SK-N-SH treated with all-trans-retinoic acid at 6 μM for 48 hours (cell line): ENCODE results near the gene TWIST1.

Source experiments
- ARNTL ChIP-seq: fragments of 450-650 bp; formaldehyde crosslinking; IDR thresholded peaks from 2 replicates; pipeline ENCODE4 v1.5.0; 2020; ENCODE audit warnings: low read depth, mild to moderate bottlenecking, moderate library complexity, borderline replicate concordance
- CSDC2 ChIP-seq: fragments of 250-450 bp; sonication (Bioruptor Pico); IDR thresholded peaks from 2 replicates; pipeline ENCODE4 v1.5.0; 2020; ENCODE audit warnings: mild to moderate bottlenecking, moderate library complexity
- SNAI2 ChIP-seq: fragments of 250-450 bp; sonication (Bioruptor Pico); IDR thresholded peaks from 2 replicates; pipeline ENCODE4 v1.5.0; 2020; ENCODE audit warnings: mild to moderate bottlenecking, moderate library complexity
- TCF4 ChIP-seq: fragments of 250-450 bp; sonication (Bioruptor Pico); IDR thresholded peaks from 2 replicates; pipeline ENCODE4 v1.8.0; 2021; ENCODE audit warnings: mild to moderate bottlenecking, moderate library complexity, borderline replicate concordance
- ZNF70 ChIP-seq: fragments of 450-650 bp; formaldehyde crosslinking; IDR thresholded peaks from 2 replicates; pipeline ENCODE4 v1.5.0; 2020; ENCODE audit warnings: mild to moderate bottlenecking, moderate library complexity
- TF ChIP-seq, protein P1 (sequence below): fragments of 250-450 bp; sonication (Bioruptor Pico); IDR thresholded peaks from 2 replicates; pipeline ENCODE4 v1.8.0; 2020; ENCODE audit warnings: mild to moderate bottlenecking, moderate library complexity, borderline replicate concordance
- TF ChIP-seq, protein P2 (sequence below): fragments of 250-450 bp; sonication (Bioruptor Pico); IDR thresholded peaks from 2 replicates; pipeline ENCODE4 v1.5.1; 2020; ENCODE audit warnings: low read depth, mild to moderate bottlenecking, moderate library complexity

DNA sequence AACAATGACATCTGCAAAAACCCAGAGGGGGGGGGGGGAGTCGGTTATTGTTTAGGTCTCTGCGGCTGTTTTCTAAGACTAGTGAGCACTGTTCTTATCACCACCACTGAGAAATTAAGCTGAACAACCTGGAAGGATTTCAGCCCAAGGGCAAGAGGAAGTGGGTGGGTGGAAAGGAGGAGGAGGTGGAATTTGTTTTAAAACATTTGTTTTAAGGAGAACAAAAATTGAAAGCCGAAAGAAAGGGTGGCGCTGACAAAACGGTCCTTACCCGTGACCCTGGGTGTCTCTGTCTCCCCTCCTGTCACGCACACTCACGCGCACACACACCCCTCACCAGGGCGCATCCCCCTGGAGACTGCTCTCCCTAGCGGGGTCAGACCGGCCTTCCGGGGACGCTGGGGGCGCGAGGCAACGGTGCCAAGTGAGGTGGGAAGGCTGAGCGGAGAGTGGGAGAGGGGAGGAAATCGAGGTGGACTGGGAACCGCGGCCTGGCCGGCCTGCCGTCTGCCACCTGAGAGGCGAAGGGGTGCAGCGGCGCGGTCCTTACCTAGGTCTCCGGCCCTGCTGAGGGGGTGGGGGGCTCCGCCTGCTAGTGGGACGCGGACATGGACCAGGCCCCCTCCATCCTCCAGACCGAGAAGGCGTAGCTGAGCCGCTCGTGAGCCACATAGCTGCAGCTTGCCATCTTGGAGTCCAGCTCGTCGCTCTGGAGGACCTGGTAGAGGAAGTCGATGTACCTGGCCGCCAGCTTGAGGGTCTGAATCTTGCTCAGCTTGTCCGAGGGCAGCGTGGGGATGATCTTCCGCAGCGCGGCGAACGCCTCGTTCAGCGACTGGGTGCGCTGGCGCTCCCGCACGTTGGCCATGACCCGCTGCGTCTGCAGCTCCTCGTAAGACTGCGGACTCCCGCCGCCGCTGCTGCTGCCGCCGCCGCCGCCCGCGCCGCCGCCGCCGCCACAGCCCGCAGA is 1.0 kb downstream of the TWIST1 start:
- TF ChIP-seq TCF4 (CRISPR knock-in tag) (no peak), ZNF70 (CRISPR knock-in tag) (no peak), SNAI2 (CRISPR knock-in tag) (no peak), CSDC2 (CRISPR knock-in tag) (no peak), ARNTL (CRISPR knock-in tag) (no peak)
- TF ChIP-seq, protein P1, sequence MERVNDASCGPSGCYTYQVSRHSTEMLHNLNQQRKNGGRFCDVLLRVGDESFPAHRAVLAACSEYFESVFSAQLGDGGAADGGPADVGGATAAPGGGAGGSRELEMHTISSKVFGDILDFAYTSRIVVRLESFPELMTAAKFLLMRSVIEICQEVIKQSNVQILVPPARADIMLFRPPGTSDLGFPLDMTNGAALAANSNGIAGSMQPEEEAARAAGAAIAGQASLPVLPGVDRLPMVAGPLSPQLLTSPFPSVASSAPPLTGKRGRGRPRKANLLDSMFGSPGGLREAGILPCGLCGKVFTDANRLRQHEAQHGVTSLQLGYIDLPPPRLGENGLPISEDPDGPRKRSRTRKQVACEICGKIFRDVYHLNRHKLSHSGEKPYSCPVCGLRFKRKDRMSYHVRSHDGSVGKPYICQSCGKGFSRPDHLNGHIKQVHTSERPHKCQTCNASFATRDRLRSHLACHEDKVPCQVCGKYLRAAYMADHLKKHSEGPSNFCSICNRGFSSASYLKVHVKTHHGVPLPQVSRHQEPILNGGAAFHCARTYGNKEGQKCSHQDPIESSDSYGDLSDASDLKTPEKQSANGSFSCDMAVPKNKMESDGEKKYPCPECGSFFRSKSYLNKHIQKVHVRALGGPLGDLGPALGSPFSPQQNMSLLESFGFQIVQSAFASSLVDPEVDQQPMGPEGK (CRISPR knock-in tag), result no peak
- TF ChIP-seq, protein P2, sequence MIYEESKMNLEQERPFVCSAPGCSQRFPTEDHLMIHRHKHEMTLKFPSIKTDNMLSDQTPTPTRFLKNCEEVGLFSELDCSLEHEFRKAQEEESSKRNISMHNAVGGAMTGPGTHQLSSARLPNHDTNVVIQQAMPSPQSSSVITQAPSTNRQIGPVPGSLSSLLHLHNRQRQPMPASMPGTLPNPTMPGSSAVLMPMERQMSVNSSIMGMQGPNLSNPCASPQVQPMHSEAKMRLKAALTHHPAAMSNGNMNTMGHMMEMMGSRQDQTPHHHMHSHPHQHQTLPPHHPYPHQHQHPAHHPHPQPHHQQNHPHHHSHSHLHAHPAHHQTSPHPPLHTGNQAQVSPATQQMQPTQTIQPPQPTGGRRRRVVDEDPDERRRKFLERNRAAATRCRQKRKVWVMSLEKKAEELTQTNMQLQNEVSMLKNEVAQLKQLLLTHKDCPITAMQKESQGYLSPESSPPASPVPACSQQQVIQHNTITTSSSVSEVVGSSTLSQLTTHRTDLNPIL (CRISPR knock-in tag), result no peak
